ENCODE data around the gene PCGF3.

GRCh38 chr4:707929-708630 is 2.4 kb downstream of the PCGF3 start:
- no peak for TF ChIP-seq SREBF1 (IDR thresholded peaks at IDR 0.05; ENCODE audit: low read length)
- TF ChIP-seq ATF3 (IDR thresholded peaks at IDR 0.05; ENCODE audit: borderline replicate concordance, extremely low read depth, low read depth, low read length) = no peak
- no peak for TF ChIP-seq POLR2AphosphoS5 (IDR thresholded peaks at IDR 0.05; ENCODE audit: low read length)
- no peak for TF ChIP-seq MAX (IDR thresholded peaks at IDR 0.05; ENCODE audit: low read depth, low read length)
- no peak for TF ChIP-seq EP300 (IDR thresholded peaks at IDR 0.05; ENCODE audit: borderline replicate concordance in 1 of 2, control insufficient read depth in 1 of 2, low read depth in 2 of 2, low read length in 2 of 2)
- no peak for TF ChIP-seq CTCF (IDR thresholded peaks at IDR 0.05 in 2 of 3, conservative IDR thresholded peaks at IDR 0.05 in 1 of 3; ENCODE audit: control insufficient read depth in 2 of 3, extremely low read depth in 1 of 3, insufficient read depth in 1 of 3, low read depth in 3 of 3, low read length in 3 of 3)
- no peak for TF ChIP-seq SIN3A (IDR thresholded peaks at IDR 0.05; ENCODE audit: low read depth, low read length)
- no peak for TF ChIP-seq CREB1 (IDR thresholded peaks at IDR 0.05; ENCODE audit: low read depth)
- TF ChIP-seq PAX5 (IDR thresholded peaks at IDR 0.05; ENCODE audit: borderline replicate concordance, low read depth, low read length) = no peak
- TF ChIP-seq USF2 (IDR thresholded peaks at IDR 0.05; ENCODE audit: borderline replicate concordance, low read depth, low read length) = no peak
- TF ChIP-seq KAT2A (conservative IDR thresholded peaks at IDR 0.05; ENCODE audit: control insufficient read depth, low read depth, low read length) = no peak
- TF ChIP-seq SP1 (IDR thresholded peaks at IDR 0.05; ENCODE audit: low read depth, low read length) = no peak
- no peak for TF ChIP-seq POLR2A (IDR thresholded peaks at IDR 0.05; ENCODE audit: low read depth, low read length)
- no peak for TF ChIP-seq SMAD1 (IDR thresholded peaks at IDR 0.05; ENCODE audit: low read depth, partially characterized antibody)

Data from GM12878 (cell line).